Tibial nerve (tissue), 4 donors: ENCODE measurements around the gene RUNX2. TPM values are rescaled to one million over a fixed set of nuclear protein-coding genes. Genes with fewer than 3 reads are reported as not detected.

ENCODE experiments used
- DNase-seq, 2 donors: peaks; one replicate each; pipeline ENCODE4 v3.0.0-alpha.2; 2019; ENCODE audit warnings: low spot score in 2 of 2
- H3K27ac ChIP-seq, 4 donors: fragments of 200-600 bp; sonication (generic) in 3 of 4; one replicate each; pipeline ENCODE4 v1.5.1; 2017 to 2019; ENCODE audit warnings: mild to moderate bottlenecking in 1 of 4
- H3K27me3 ChIP-seq, 2 donors: fragments of 200-600 bp; sonication (generic) in 1 of 2; one replicate each; pipeline versions ENCODE4 v1.5.1 to v1.6.0; 2017 to 2019
- H3K36me3 ChIP-seq, 3 donors: fragments of 200-600 bp; sonication (generic); one replicate each; pipeline ENCODE4 v1.5.1; 2018 to 2019
- H3K4me1 ChIP-seq, 4 donors: fragments of 200-600 bp; sonication (generic) in 3 of 4; one replicate each; pipeline ENCODE4 v1.5.1; 2017 to 2019
- H3K4me3 ChIP-seq, 4 donors: fragments of 200-600 bp; sonication (generic) in 3 of 4; one replicate each; pipeline ENCODE4 v1.5.1; 2017 to 2019; ENCODE audit warnings: mild to moderate bottlenecking in 1 of 4, moderate library complexity in 1 of 4
- H3K9me3 ChIP-seq, 4 donors: fragments of 200-600 bp; sonication (generic) in 3 of 4; one replicate each; pipeline ENCODE4 v1.5.1; 2017 to 2019
- EP300 ChIP-seq, 2 donors: sonication (generic); formaldehyde crosslinking; IDR thresholded peaks; one replicate each; pipeline ENCODE4 v1.6.1; 2017; ENCODE audit warnings: antibody characterized with exemption in 2 of 2, mild to moderate bottlenecking in 1 of 2
- POLR2A ChIP-seq, 2 donors: fragments of 450-650 bp; IDR thresholded peaks; one replicate each; pipeline ENCODE4 v1.6.1; 2017; ENCODE audit warnings: antibody characterized with exemption in 2 of 2, mild to moderate bottlenecking in 2 of 2, moderate library complexity in 2 of 2
- WGBS, 2 donors: methylation state at CpG; one replicate each; pipeline ENCODE4 v1.1.5; 2018; 5-methylcytosine and 5-hydroxymethylcytosine counted together
- total RNA-seq, 4 donors: library from RNA; depleted of rRNA; stranded (reverse); fragments of >200 nt; gene quantifications; one replicate each; pipeline ENCODE4 v1.1.0, GENCODE V29; 2016
- TF ChIP-seq, protein P1 (sequence below), 5 experiments: fragments of 200-600 bp in 3 of 5; fragments of 450-650 bp in 2 of 5; sonication (generic) in 3 of 5; IDR thresholded peaks; one replicate each; pipeline ENCODE4 v1.5.1; 2016 to 2019; ENCODE audit warnings: antibody characterized with exemption in 5 of 5, mild to moderate bottlenecking in 3 of 5, moderate library complexity in 2 of 5

Gene RUNX2
- total RNA-seq, 4 donors from 2014 or later, result 6.3 to 12.3 (median 7.8) TPM

DNA sequence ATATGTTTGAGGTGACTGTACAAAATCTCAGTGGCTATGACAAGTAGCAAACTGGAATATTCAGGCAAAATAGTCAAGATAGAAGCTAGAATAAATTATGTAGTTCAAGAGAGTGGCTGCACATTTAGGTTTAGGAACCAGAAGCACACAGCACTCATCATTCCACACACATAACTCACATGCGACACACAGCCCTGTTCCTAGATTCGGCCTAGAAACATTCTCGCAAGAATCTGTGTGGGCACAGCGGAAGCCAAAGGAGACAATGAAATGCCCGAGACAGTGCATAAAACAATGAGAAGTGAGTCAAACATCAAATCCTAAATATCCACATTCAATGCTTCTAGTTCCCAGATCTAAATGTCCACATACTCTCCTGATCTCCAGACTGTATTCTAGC lies 59.1 kb downstream of the RUNX2 start:
- H3K27ac ChIP-seq, result no peak overlapping the region
- H3K9me3 ChIP-seq, result peaks cover 0 to 1% (median 0%) of the 10 kb centered on the region in 4 donors
- H3K4me1 ChIP-seq, result no peaks in the 10 kb centered on the region
- H3K36me3 ChIP-seq, result no peaks in the 10 kb centered on the region
- no peak overlapping the region for H3K4me3 ChIP-seq
- no peak for TF ChIP-seq EP300 (IDR thresholded peaks at IDR 0.05)
- TF ChIP-seq, protein P1, sequence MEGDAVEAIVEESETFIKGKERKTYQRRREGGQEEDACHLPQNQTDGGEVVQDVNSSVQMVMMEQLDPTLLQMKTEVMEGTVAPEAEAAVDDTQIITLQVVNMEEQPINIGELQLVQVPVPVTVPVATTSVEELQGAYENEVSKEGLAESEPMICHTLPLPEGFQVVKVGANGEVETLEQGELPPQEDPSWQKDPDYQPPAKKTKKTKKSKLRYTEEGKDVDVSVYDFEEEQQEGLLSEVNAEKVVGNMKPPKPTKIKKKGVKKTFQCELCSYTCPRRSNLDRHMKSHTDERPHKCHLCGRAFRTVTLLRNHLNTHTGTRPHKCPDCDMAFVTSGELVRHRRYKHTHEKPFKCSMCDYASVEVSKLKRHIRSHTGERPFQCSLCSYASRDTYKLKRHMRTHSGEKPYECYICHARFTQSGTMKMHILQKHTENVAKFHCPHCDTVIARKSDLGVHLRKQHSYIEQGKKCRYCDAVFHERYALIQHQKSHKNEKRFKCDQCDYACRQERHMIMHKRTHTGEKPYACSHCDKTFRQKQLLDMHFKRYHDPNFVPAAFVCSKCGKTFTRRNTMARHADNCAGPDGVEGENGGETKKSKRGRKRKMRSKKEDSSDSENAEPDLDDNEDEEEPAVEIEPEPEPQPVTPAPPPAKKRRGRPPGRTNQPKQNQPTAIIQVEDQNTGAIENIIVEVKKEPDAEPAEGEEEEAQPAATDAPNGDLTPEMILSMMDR (IDR thresholded peaks at IDR 0.05), result no peak
- no peak for TF ChIP-seq POLR2A (IDR thresholded peaks at IDR 0.05)
- no peaks in the 10 kb centered on the region for H3K27me3 ChIP-seq
- DNase-seq, result no peak
- WGBS, 2 donors, result 68 to 79% methylated on average over 5 of the region's 5 CpGs

DNA sequence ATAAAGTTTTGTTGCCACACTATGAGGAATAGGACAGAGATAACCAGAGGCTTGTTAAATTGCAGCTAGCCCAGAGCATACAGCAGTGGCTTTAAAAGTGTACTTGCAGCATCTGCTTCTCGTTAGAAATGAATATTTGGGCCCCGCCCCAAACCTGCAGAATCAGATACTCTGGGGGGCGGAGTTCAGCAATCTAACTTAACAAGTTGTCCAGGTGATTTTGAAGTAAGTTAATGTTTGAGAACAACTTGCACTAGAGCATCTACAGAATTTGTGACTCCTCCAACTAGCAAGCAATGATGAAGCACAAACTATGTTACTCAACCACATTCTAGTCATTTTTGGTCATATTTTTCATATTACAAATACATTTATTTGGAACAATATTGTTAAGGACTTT lies 60.2 kb downstream of the RUNX2 start:
- H3K27me3 ChIP-seq, result no peaks in the 10 kb centered on the region
- no peak for DNase-seq
- no peaks in the 10 kb centered on the region for H3K36me3 ChIP-seq
- no peaks in the 10 kb centered on the region for H3K4me1 ChIP-seq
- TF ChIP-seq, protein P1 (IDR thresholded peaks at IDR 0.05), result no peak
- TF ChIP-seq POLR2A (IDR thresholded peaks at IDR 0.05), result no peak
- no peak for TF ChIP-seq EP300 (IDR thresholded peaks at IDR 0.05)
- H3K27ac ChIP-seq, result no peak overlapping the region
- peaks cover 0 to 7% (median 0%) of the 10 kb centered on the region in 4 donors for H3K9me3 ChIP-seq
- WGBS, 2 donors, result 60 to 61% methylated on average over 3 of the region's 3 CpGs
- no peak overlapping the region for H3K4me3 ChIP-seq

DNA sequence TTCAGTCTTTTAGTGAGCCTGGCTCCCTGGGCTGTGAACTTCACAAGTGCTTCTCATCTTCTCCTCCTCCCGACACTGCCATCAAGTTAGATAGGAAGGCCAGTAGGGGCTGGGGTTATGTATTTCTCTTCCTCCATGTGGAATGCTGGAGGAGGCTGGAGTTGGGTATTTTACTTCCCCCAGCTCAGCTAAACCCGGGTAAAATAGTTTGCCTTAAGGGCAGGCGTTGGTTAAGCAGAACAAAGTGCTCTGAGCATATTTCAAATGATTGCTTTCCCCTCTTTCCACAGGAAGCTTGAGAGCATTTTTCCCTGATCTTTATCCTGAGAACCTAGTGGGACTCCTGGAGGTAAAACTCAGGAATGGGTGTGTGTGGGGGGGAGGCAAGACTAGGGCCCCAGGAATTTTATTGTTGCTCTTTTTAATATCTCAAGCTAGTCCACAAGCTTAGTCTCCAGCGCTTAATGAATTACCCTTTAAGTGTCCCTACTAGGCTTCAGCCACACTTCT lies 66.5 kb downstream of the RUNX2 start:
- 61 to 71% methylated on average over 4 of the region's 4 CpGs for WGBS, 2 donors

DNA sequence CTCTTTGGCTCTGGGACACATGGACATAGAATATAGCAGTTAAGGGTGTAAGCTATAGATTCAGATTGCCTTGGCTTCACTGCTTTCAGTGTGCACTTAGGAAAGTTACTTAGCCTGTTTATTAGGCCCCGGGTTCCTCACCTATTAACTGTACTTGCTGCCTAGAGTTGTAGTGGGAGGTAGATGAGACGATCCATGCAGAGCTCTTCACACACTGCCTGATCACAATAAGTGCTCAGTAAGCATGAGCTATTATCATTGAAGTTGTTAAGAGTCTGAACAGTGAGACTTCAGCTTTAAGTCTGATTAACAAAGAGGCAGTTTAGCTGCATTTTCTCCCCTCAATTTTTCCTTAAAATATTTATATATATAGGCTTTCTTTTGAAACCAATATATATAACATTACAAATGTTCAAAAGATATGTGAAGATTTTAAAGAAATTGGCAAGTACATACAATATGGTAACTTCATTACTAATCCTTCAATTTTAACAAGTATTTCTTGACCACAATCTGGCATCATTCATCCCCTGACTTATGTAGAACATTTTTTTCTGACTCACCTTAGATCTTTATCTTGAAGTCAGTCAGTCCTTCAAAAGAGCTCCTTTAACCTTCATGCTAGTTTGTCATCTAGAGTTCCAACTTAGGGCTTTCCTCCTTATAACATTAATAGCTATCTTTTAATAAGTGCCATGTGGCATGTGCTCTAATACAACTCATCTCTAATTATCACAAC lies 70.1 kb downstream of the RUNX2 start:
- TF ChIP-seq, protein P1 (IDR thresholded peaks at IDR 0.05), result no peak
- no peak for TF ChIP-seq EP300 (IDR thresholded peaks at IDR 0.05)
- TF ChIP-seq POLR2A (IDR thresholded peaks at IDR 0.05), result no peak
- DNase-seq, result no peak
- Histone ChIP-seq H3K4me1 (no peaks in the 10 kb centered on the region), H3K27ac (no peak overlapping the region), H3K36me3 (no peaks in the 10 kb centered on the region), H3K4me3 (no peak overlapping the region), H3K9me3 (no peaks in the 10 kb centered on the region), H3K27me3 (no peaks in the 10 kb centered on the region)
- 65 to 74% methylated on average over 2 of the region's 2 CpGs for WGBS, 2 donors

More for the DNA sequence above, 66.5 kb downstream of the RUNX2 start:
- H3K36me3 ChIP-seq, result no peaks in the 10 kb centered on the region
- TF ChIP-seq POLR2A (IDR thresholded peaks at IDR 0.05) (no peak), EP300 (IDR thresholded peaks at IDR 0.05) (no peak)
- TF ChIP-seq, protein P1 (IDR thresholded peaks at IDR 0.05), result no peak
- H3K9me3 ChIP-seq, result peaks cover 0 to 7% (median 0%) of the 10 kb centered on the region in 4 donors
- no peak overlapping the region for H3K27ac ChIP-seq
- H3K4me3 ChIP-seq, result no peak overlapping the region
- DNase-seq, result no peak
- H3K27me3 ChIP-seq, result no peaks in the 10 kb centered on the region
- H3K4me1 ChIP-seq, result no peaks in the 10 kb centered on the region

DNA sequence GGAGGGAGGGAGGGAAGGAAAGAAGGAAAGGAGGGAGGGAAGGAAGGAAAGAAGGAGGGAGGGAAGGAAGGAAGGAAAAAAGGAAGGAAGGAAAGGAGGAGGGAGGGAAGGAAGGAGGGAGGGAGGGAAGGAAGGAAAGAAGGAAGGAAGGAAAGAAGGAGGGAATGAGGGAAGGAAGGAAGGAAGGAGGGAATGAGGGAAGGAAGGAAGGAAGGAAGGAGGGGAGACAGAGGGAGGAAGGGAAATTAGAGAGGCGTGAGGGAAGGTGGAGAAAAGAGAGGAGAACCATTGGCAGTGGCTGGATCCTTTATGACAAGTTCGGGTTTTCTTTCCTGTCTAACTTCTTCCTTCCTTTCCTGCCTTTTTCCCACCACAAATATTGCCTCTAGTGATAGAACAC lies 71.9 kb downstream of the RUNX2 start:
- Histone ChIP-seq H3K4me1 (no peaks in the 10 kb centered on the region), H3K27me3 (no peaks in the 10 kb centered on the region), H3K9me3 (no peaks in the 10 kb centered on the region), H3K36me3 (no peaks in the 10 kb centered on the region), H3K27ac (no peak overlapping the region), H3K4me3 (no peak overlapping the region)
- WGBS, 2 donors, result 78 to 91% methylated on average over 2 of the region's 2 CpGs
- DNase-seq, result no peak
- TF ChIP-seq, protein P1 (IDR thresholded peaks at IDR 0.05), result no peak
- TF ChIP-seq POLR2A (IDR thresholded peaks at IDR 0.05) (no peak), EP300 (IDR thresholded peaks at IDR 0.05) (no peak)
